BLaER1 (cell line): ENCODE data around the gene CEACAM18.

Source experiments
- H3K27ac ChIP-seq: shearing (Covaris generic); formaldehyde crosslinking; 2 replicates; pipeline ENCODE4 v1.8.1; 2022
- H3K27me3 ChIP-seq: shearing (Covaris generic); formaldehyde crosslinking; 2 replicates; pipeline ENCODE4 v1.8.1; 2022
- H3K36me3 ChIP-seq: shearing (Covaris generic); formaldehyde crosslinking; 2 replicates; pipeline ENCODE4 v1.8.1; 2022
- H3K4me1 ChIP-seq: shearing (Covaris generic); formaldehyde crosslinking; 2 replicates; pipeline ENCODE4 v1.8.1; 2022
- H3K4me2 ChIP-seq: shearing (Covaris generic); formaldehyde crosslinking; 2 replicates; pipeline ENCODE4 v1.8.1; 2022
- H3K4me3 ChIP-seq: shearing (Covaris generic); formaldehyde crosslinking; 2 replicates; pipeline ENCODE4 v1.8.1; 2022
- H3K9ac ChIP-seq: shearing (Covaris generic); formaldehyde crosslinking; 2 replicates; pipeline ENCODE4 v1.8.1; 2022
- H3K9me3 ChIP-seq: shearing (Covaris generic); formaldehyde crosslinking; 2 replicates; pipeline ENCODE4 v1.8.1; 2022
- H4K20me1 ChIP-seq: shearing (Covaris generic); formaldehyde crosslinking; 2 replicates; pipeline ENCODE4 v1.8.1; 2022
- Cebpa-rat ChIP-seq: shearing (Covaris generic); IDR thresholded peaks from 2 replicates; pipeline ENCODE4 v1.8.1; 2022

The CEACAM18 gene

GRCh38 chr19:51471527-51471926 is 6.8 kb upstream of the CEACAM18 start:
- Histone ChIP-seq H3K27me3 (no peaks in the 10 kb centered on the region), H3K27ac (no peak overlapping the region), H3K9me3 (no peaks in the 10 kb centered on the region), H3K9ac (no peak overlapping the region), H3K4me3 (no peak overlapping the region), H3K4me2 (no peak overlapping the region), H3K36me3 (no peaks in the 10 kb centered on the region), H4K20me1 (no peaks in the 10 kb centered on the region), H3K4me1 (peaks cover 28% of the 10 kb centered on the region)
- no peak for TF ChIP-seq Cebpa-rat

- Histone ChIP-seq H3K36me3 (no peaks in the 10 kb centered on the region), H3K4me1 (peaks cover 25% of the 10 kb centered on the region), H3K27ac (no peak overlapping the region), H4K20me1 (no peaks in the 10 kb centered on the region), H3K4me2 (no peak overlapping the region), H3K4me3 (no peak overlapping the region), H3K9me3 (no peaks in the 10 kb centered on the region), H3K27me3 (no peaks in the 10 kb centered on the region), H3K9ac (no peak overlapping the region)
- TF ChIP-seq Cebpa-rat = no peak
Observed at GRCh38 chr19:51472607-51473006, 5.7 kb upstream of the CEACAM18 start.

- H3K9me3 ChIP-seq = no peaks in the 10 kb centered on the region
- peaks cover 20% of the 10 kb centered on the region for H3K4me1 ChIP-seq
- no peaks in the 10 kb centered on the region for H4K20me1 ChIP-seq
- H3K4me3 ChIP-seq = no peak overlapping the region
- H3K9ac ChIP-seq = no peak overlapping the region
- no peak overlapping the region for H3K27ac ChIP-seq
- no peaks in the 10 kb centered on the region for H3K27me3 ChIP-seq
- H3K4me2 ChIP-seq = no peak overlapping the region
- TF ChIP-seq Cebpa-rat = no peak
- H3K36me3 ChIP-seq = no peaks in the 10 kb centered on the region
Observed at GRCh38 chr19:51473009-51473707, 5.2 kb upstream of the CEACAM18 start.

GRCh38 chr19:51476164-51476563 is 2.2 kb upstream of the CEACAM18 start:
- Histone ChIP-seq H3K9me3 (no peaks in the 10 kb centered on the region), H3K27me3 (no peaks in the 10 kb centered on the region), H3K4me1 (no peaks in the 10 kb centered on the region), H3K4me2 (no peak overlapping the region), H3K4me3 (no peak overlapping the region), H4K20me1 (no peaks in the 10 kb centered on the region), H3K36me3 (no peaks in the 10 kb centered on the region), H3K9ac (no peak overlapping the region), H3K27ac (no peak overlapping the region)
- TF ChIP-seq Cebpa-rat = no peak

GRCh38 chr19:51477344-51477743 is 995 bp upstream of the CEACAM18 start:
- Histone ChIP-seq H3K4me1 (no peaks in the 10 kb centered on the region), H3K9ac (no peak overlapping the region), H3K4me2 (no peak overlapping the region), H3K4me3 (no peak overlapping the region), H3K27ac (no peak overlapping the region), H4K20me1 (no peaks in the 10 kb centered on the region), H3K9me3 (no peaks in the 10 kb centered on the region), H3K36me3 (no peaks in the 10 kb centered on the region), H3K27me3 (no peaks in the 10 kb centered on the region)
- TF ChIP-seq Cebpa-rat = no peak

- no peak overlapping the region for H3K4me2 ChIP-seq
- H3K9me3 ChIP-seq = no peaks in the 10 kb centered on the region
- no peaks in the 10 kb centered on the region for H3K27me3 ChIP-seq
- H4K20me1 ChIP-seq = no peaks in the 10 kb centered on the region
- H3K9ac ChIP-seq = no peak overlapping the region
- no peak overlapping the region for H3K27ac ChIP-seq
- no peak for TF ChIP-seq Cebpa-rat
- H3K4me3 ChIP-seq = no peak overlapping the region
- H3K4me1 ChIP-seq = no peaks in the 10 kb centered on the region
- H3K36me3 ChIP-seq = no peaks in the 10 kb centered on the region
Observed at GRCh38 chr19:51479531-51480331, 1.4 kb downstream of the CEACAM18 start.

GRCh38 chr19:51480590-51480989 is 2.3 kb downstream of the CEACAM18 start:
- Histone ChIP-seq H3K4me3 (no peak overlapping the region), H3K36me3 (no peaks in the 10 kb centered on the region), H3K9me3 (no peaks in the 10 kb centered on the region), H3K9ac (no peak overlapping the region), H3K4me2 (no peak overlapping the region), H3K27ac (no peak overlapping the region), H4K20me1 (no peaks in the 10 kb centered on the region), H3K27me3 (no peaks in the 10 kb centered on the region), H3K4me1 (no peaks in the 10 kb centered on the region)
- TF ChIP-seq Cebpa-rat = no peak

GRCh38 chr19:51485960-51486660 is 7.8 kb downstream of the CEACAM18 start:
- no peak for TF ChIP-seq Cebpa-rat
- no peak overlapping the region for H3K4me2 ChIP-seq
- H3K4me1 ChIP-seq = no peaks in the 10 kb centered on the region
- H3K36me3 ChIP-seq = no peaks in the 10 kb centered on the region
- H3K9me3 ChIP-seq = no peaks in the 10 kb centered on the region
- no peak overlapping the region for H3K4me3 ChIP-seq
- no peak overlapping the region for H3K9ac ChIP-seq
- H3K27ac ChIP-seq = no peak overlapping the region
- H3K27me3 ChIP-seq = no peaks in the 10 kb centered on the region
- no peaks in the 10 kb centered on the region for H4K20me1 ChIP-seq

GRCh38 chr19:51488491-51488890 is 10.2 kb downstream of the CEACAM18 start:
- H3K4me1 ChIP-seq = no peaks in the 10 kb centered on the region
- H3K4me3 ChIP-seq = no peak overlapping the region
- H3K36me3 ChIP-seq = no peaks in the 10 kb centered on the region
- H3K4me2 ChIP-seq = no peak overlapping the region
- no peak overlapping the region for H3K9ac ChIP-seq
- H3K27ac ChIP-seq = no peak overlapping the region
- TF ChIP-seq Cebpa-rat = no peak
- no peaks in the 10 kb centered on the region for H4K20me1 ChIP-seq
- H3K27me3 ChIP-seq = no peaks in the 10 kb centered on the region
- no peaks in the 10 kb centered on the region for H3K9me3 ChIP-seq

- no peak overlapping the region for H3K4me3 ChIP-seq
- no peak overlapping the region for H3K4me2 ChIP-seq
- no peaks in the 10 kb centered on the region for H3K4me1 ChIP-seq
- no peaks in the 10 kb centered on the region for H3K27me3 ChIP-seq
- TF ChIP-seq Cebpa-rat = no peak
- no peaks in the 10 kb centered on the region for H3K9me3 ChIP-seq
- H3K27ac ChIP-seq = no peak overlapping the region
- H3K9ac ChIP-seq = no peak overlapping the region
- H3K36me3 ChIP-seq = no peaks in the 10 kb centered on the region
- no peaks in the 10 kb centered on the region for H4K20me1 ChIP-seq
Observed at GRCh38 chr19:51489113-51489512, 10.8 kb downstream of the CEACAM18 start.
